Measurements from ENCODE around the gene ASF1B. TPM values are rescaled to one million over a fixed set of nuclear protein-coding genes. Genes with fewer than 3 reads are reported as not detected.
A peak's percentile ranks its signal among the peaks of the same experiment; 100 is the strongest.

Gene ASF1B
- polyA plus RNA-seq, 1 experiment = 2.8 TPM

GRCh38 chr19:14097532-14098151 is 38.7 kb downstream of the ASF1B start:
- Histone ChIP-seq H3K4me3 (ENCODE audit: low read depth, low read length) (no peak overlapping the region), H3K9me3 (ENCODE audit: control insufficient read depth, insufficient read depth, low read length) (peaks cover 12% of the 10 kb centered on the region; the same call in 1 of the 2 replicates), H3K27ac (ENCODE audit: low read depth, low read length) (no peak overlapping the region), H3K27me3 (ENCODE audit: control insufficient read depth, insufficient read depth, low read length) (no peaks in the 10 kb centered on the region)
- TF ChIP-seq, protein P1, sequence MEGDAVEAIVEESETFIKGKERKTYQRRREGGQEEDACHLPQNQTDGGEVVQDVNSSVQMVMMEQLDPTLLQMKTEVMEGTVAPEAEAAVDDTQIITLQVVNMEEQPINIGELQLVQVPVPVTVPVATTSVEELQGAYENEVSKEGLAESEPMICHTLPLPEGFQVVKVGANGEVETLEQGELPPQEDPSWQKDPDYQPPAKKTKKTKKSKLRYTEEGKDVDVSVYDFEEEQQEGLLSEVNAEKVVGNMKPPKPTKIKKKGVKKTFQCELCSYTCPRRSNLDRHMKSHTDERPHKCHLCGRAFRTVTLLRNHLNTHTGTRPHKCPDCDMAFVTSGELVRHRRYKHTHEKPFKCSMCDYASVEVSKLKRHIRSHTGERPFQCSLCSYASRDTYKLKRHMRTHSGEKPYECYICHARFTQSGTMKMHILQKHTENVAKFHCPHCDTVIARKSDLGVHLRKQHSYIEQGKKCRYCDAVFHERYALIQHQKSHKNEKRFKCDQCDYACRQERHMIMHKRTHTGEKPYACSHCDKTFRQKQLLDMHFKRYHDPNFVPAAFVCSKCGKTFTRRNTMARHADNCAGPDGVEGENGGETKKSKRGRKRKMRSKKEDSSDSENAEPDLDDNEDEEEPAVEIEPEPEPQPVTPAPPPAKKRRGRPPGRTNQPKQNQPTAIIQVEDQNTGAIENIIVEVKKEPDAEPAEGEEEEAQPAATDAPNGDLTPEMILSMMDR (IDR thresholded peaks at IDR 0.05; ENCODE audit: low read depth, low read length) = peak; percentile 22; the same call in 1 of the 2 replicates
- DNase-seq (ENCODE audit: low read depth, low spot score) = no peak
- POLR2A ChIA-PET = no interaction called here
- CTCF ChIA-PET = interaction anchor here (0.6 kb wide), 1 partner anchor 38 kb away, joined by 3 read pairs; no protein-coding TSS in a partner anchor

DNA sequence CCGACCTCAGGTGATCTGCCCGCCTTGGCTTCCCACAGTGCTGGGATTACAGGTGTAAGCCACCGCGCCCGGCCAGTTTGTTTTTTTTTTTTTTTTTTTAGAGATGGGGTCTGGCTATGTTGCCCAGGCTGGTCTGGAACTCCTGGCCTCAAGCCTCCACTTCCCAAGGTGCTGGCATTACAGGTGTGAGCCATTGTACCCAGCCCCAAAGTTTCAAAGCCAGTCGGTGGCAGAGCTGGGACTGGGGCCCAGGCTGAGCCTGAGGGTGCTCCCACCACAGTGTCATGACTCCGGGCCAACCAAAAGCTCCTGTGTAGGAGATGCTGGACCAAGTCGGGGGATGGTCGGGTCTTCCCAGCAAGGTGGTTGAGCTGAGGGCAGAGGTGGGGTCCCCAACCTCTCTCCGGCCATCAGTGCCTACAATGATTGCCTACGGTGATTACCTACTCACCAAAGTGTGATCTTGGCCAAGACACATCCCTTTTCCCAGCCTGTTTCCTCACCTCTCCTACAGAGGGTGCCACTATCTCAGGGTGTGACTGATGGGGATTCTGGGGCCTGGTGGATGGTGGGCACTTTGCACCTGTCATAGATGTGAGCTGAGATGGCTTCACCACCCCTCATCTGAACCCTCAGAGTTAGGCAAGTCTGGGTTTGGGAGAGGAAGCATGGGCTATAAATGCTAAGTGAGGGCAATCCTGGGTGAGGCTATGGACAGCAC is 40.0 kb downstream of the ASF1B start:
- Histone ChIP-seq H3K27ac (ENCODE audit: low read depth, low read length) (no peak overlapping the region), H3K9me3 (ENCODE audit: control insufficient read depth, insufficient read depth, low read length) (peaks cover 12% of the 10 kb centered on the region; the same call in 1 of the 2 replicates), H3K27me3 (ENCODE audit: control insufficient read depth, insufficient read depth, low read length) (no peaks in the 10 kb centered on the region), H3K4me3 (ENCODE audit: low read depth, low read length) (no peak overlapping the region)
- POLR2A ChIA-PET = no interaction called here
- CTCF ChIA-PET = no interaction called here
- DNase-seq (ENCODE audit: low read depth, low spot score) = no peak
- TF ChIP-seq, protein P1 (IDR thresholded peaks at IDR 0.05; ENCODE audit: low read depth, low read length) = peak; percentile 15; the same call in 1 of the 2 replicates

DNA sequence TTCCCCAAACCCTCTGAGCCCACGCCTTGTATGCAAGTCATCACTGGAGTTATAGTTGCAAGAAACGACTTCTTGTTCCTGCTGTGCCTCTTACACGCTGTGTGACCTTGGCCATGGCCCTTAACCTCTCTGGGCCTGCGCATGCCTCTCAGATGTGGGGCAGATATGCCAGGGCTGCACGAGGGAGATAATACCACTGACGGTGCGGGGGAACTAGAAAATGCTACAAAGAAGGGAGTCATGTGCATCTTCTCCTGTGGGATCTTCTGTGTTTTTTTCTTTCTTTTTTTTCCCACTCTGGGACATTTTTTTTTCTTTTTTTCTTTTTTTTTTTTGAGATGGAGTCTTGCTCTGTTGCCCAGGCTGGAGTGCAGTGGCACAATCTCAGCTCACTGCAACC is 41.5 kb downstream of the ASF1B start:
- H3K27me3 ChIP-seq (ENCODE audit: control insufficient read depth, insufficient read depth, low read length) = no peaks in the 10 kb centered on the region
- ChIA-PET CTCF (no interaction called here), POLR2A (no interaction called here)
- no peak overlapping the region for H3K27ac ChIP-seq (ENCODE audit: low read depth, low read length)
- peaks cover 12% of the 10 kb centered on the region; the same call in 1 of the 2 replicates for H3K9me3 ChIP-seq (ENCODE audit: control insufficient read depth, insufficient read depth, low read length)
- DNase-seq (ENCODE audit: low read depth, low spot score) = no peak
- TF ChIP-seq, protein P1 (IDR thresholded peaks at IDR 0.05; ENCODE audit: low read depth, low read length) = no peak
- H3K4me3 ChIP-seq (ENCODE audit: low read depth, low read length) = no peak overlapping the region

DNA sequence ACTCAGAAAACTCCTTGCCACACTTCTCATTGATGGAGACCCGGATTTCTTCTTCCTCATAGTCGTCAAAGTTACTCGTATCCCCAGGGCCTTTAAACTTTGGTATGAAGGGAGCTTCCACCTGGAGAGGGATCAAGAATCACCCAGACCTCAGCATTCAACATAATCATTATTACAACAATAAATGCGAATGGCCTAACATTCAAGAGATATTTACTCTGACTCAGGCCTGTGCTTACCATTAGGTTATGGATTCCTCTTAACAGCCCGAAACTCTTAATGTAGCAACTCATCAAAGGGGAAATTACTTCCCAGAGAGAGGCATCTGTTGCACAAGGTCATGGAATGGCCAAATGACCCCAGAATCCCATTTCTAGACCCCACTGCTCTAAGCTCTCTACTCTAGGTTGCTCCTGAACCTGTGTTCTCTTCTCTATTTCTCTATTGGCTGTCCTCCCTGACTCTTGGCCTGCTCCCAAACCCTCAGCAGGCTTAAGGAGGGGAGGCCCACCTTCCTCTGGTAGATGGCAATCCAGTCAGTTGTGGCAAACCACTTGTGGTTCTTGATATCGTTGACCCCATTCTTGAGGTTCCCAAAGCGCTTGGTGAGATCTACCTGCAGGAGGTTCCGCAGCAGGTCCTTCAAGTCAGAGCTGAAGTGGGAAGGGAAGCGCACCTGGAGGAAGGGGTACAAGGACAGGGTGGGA is 43.1 kb downstream of the ASF1B start:
- CTCF ChIA-PET = interaction anchor here (1.0 kb wide), 1 partner anchor 213 kb away, joined by 4 read pairs; no protein-coding TSS in a partner anchor
- peaks cover 12% of the 10 kb centered on the region; the same call in 1 of the 2 replicates for H3K9me3 ChIP-seq (ENCODE audit: control insufficient read depth, insufficient read depth, low read length)
- no peak overlapping the region for H3K27ac ChIP-seq (ENCODE audit: low read depth, low read length)
- H3K4me3 ChIP-seq (ENCODE audit: low read depth, low read length) = no peak overlapping the region
- TF ChIP-seq, protein P1 (IDR thresholded peaks at IDR 0.05; ENCODE audit: low read depth, low read length) = no peak
- no peak for DNase-seq (ENCODE audit: low read depth, low spot score)
- H3K27me3 ChIP-seq (ENCODE audit: control insufficient read depth, insufficient read depth, low read length) = no peaks in the 10 kb centered on the region
- POLR2A ChIA-PET = no interaction called here
